A549 (cell line): ENCODE measurements around the gene PALM3.

Experiments used
- CHD2 ChIP-seq: fragments of 150-350 bp; IDR thresholded peaks from 2 replicates; pipeline ENCODE4 v1.6.1; 2014; ENCODE audit warnings: low read length; ENCODE audit not compliant: partially characterized antibody
- CTCF ChIP-seq: fragments of >200 bp; sonication (Bioruptor Twin); formaldehyde crosslinking; IDR thresholded peaks from 3 replicates; pipeline ENCODE4 v1.5.1; 2016
- EP300 ChIP-seq, 2 experiments: fragments of >200 bp; sonication (Bioruptor Twin); formaldehyde crosslinking; IDR thresholded peaks; 2 replicates in 1 of 2; 3 replicates in 1 of 2; pipeline ENCODE4 v1.6.1; 2016 to 2017
- JUNB ChIP-seq: fragments of >200 bp; sonication (Bioruptor Twin); formaldehyde crosslinking; IDR thresholded peaks from 2 replicates; pipeline ENCODE4 v1.6.1; 2016
- KDM5A ChIP-seq: fragments of 200-600 bp; sonication (generic); IDR thresholded peaks from 2 replicates; pipeline ENCODE4 v1.6.1; 2016; ENCODE audit warnings: antibody characterized with exemption, mild to moderate bottlenecking
- RAD21 ChIP-seq, 2 experiments: fragments of >200 bp in 1 of 2; sonication (Bioruptor Twin) in 1 of 2; formaldehyde crosslinking in 1 of 2; IDR thresholded peaks in 1 of 2; conservative IDR thresholded peaks in 1 of 2; 2 replicates in 1 of 2; 3 replicates in 1 of 2; pipeline ENCODE4 v1.6.1; 2012 to 2018; ENCODE audit warnings: inconsistent platforms in 1 of 2
- RARB ChIP-seq: fragments of 250-450 bp; sonication (Bioruptor Pico); IDR thresholded peaks from 2 replicates; pipeline ENCODE4 v1.8.0; 2021; ENCODE audit warnings: mild to moderate bottlenecking, moderate library complexity
- REST ChIP-seq: fragments of 200-600 bp; sonication (generic); IDR thresholded peaks from 2 replicates; pipeline ENCODE4 v1.6.1; 2016; ENCODE audit warnings: antibody characterized with exemption, mild to moderate bottlenecking, moderate library complexity
- SREBF2 ChIP-seq: fragments of 450-650 bp; IDR thresholded peaks from 2 replicates; pipeline ENCODE4 v1.6.1; 2014; ENCODE audit warnings: mild to moderate bottlenecking, moderate library complexity
- ZNF302 ChIP-seq: fragments of 250-450 bp; sonication (Bioruptor Pico); IDR thresholded peaks from 2 replicates; pipeline ENCODE4 v1.9.0; 2021; ENCODE audit warnings: inconsistent platforms, mild to moderate bottlenecking, moderate library complexity

- TF ChIP-seq KDM5A, result no peak
- no peak for TF ChIP-seq JUNB
- TF ChIP-seq RAD21 (conservative IDR thresholded peaks at IDR 0.05 in 1 of 2, IDR thresholded peaks at IDR 0.05 in 1 of 2), result no peak
- no peak for TF ChIP-seq SREBF2
- TF ChIP-seq CTCF, result no peak
- TF ChIP-seq REST, result no peak
- TF ChIP-seq CHD2, result no peak
- no peak for TF ChIP-seq RARB (CRISPR knock-in tag)
- TF ChIP-seq EP300 (IDR thresholded peaks at IDR 0.05), result no peak
- TF ChIP-seq ZNF302, result no peak
Measured at GRCh38 chr19:14081797-14082674, 20.2 kb upstream of the PALM3 start.
